Measurements from ENCODE around the gene NXPH2. TPM values are rescaled to one million over a fixed set of nuclear protein-coding genes. Genes with fewer than 3 reads are reported as not detected.
A peak's percentile ranks its signal among the peaks of the same experiment; 100 is the strongest.

NXPH2 gene
- total and polyA plus RNA-seq, 2 of the 13 experiments (the other 11 are each of a cell fraction or from before 2014, with no cell fraction given) = not detected

DNA sequence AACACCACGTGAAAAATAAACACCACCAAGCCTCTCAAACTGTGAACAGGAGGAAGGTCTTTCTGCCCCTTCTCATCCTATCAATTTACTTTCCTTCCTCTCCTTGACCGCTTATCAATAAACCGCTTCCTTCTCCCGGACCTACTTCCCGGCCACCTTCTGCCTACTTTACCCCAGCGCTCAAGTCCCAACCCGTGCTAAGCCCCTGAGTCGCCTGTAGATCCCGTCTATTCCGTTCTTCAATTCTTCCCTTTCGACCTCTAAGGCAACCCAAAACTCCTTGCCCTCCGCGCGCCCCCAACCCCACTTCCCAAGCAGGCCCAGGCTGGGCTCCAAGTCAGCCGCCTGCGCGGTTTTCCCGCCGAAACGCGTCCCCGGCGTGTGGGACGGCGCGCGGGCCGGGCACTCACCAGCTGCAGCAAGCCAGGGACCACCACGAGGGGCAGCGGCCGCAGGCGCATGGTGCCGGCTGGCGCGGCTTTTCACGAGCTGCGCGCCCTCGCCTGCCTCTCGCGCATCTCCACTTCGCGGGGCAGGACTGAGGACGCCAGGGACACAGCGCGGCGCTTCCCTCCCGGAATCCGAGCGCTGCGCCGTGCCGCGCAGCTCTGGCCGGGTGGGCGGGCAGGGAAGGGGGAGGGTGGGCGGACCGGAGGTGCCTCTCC is at the start of gene NXPH2 (continued):
- no peak for TF ChIP-seq MIXL1 (CRISPR knock-in tag; IDR thresholded peaks at IDR 0.05)
- TF ChIP-seq, protein P1, sequence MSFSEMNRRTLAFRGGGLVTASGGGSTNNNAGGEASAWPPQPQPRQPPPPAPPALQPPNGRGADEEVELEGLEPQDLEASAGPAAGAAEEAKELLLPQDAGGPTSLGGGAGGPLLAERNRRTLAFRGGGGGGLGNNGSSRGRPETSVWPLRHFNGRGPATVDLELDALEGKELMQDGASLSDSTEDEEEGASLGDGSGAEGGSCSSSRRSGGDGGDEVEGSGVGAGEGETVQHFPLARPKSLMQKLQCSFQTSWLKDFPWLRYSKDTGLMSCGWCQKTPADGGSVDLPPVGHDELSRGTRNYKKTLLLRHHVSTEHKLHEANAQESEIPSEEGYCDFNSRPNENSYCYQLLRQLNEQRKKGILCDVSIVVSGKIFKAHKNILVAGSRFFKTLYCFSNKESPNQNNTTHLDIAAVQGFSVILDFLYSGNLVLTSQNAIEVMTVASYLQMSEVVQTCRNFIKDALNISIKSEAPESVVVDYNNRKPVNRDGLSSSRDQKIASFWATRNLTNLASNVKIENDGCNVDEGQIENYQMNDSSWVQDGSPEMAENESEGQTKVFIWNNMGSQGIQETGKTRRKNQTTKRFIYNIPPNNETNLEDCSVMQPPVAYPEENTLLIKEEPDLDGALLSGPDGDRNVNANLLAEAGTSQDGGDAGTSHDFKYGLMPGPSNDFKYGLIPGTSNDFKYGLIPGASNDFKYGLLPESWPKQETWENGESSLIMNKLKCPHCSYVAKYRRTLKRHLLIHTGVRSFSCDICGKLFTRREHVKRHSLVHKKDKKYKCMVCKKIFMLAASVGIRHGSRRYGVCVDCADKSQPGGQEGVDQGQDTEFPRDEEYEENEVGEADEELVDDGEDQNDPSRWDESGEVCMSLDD (CRISPR knock-in tag; IDR thresholded peaks at IDR 0.05; ENCODE audit: borderline replicate concordance) = no peak
- TF ChIP-seq ZNF234 (CRISPR knock-in tag; conservative IDR thresholded peaks at IDR 0.05) = no peak
- no peak for TF ChIP-seq MLLT10 (CRISPR knock-in tag; IDR thresholded peaks at IDR 0.05)
- TF ChIP-seq, protein P2, sequence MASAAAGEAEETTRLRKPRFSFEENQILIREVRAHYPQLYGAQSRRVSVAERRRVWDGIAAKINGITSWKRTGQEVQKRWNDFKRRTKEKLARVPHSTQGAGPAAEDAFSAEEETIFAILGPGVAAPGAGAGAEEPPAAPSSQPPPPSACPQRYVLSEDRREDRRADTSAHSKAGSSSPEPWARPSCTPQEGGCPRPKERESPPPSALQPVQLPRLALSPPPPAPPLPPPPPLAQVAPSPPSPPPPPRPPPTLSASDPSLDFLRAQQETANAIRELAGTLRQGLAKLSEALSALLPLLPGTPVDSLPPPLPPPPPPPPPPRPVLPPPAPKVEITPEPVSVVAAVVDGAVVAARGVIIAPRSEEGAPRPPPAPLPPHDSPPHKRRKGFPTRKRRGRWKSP (CRISPR knock-in tag; IDR thresholded peaks at IDR 0.05) = 0 out of 2 replicates have a peak, but pooled peaks have one; percentile 56
- no peak for TF ChIP-seq ZNF773 (CRISPR knock-in tag; IDR thresholded peaks at IDR 0.05; ENCODE audit: borderline replicate concordance)
- no peak for TF ChIP-seq GFI1 (CRISPR knock-in tag; IDR thresholded peaks at IDR 0.05; ENCODE audit: borderline replicate concordance)
- no peak for TF ChIP-seq PRMT3 (CRISPR knock-in tag; IDR thresholded peaks at IDR 0.05; ENCODE audit: borderline replicate concordance, low read depth)
- TF ChIP-seq, protein P3, sequence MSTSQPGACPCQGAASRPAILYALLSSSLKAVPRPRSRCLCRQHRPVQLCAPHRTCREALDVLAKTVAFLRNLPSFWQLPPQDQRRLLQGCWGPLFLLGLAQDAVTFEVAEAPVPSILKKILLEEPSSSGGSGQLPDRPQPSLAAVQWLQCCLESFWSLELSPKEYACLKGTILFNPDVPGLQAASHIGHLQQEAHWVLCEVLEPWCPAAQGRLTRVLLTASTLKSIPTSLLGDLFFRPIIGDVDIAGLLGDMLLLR (CRISPR knock-in tag; IDR thresholded peaks at IDR 0.05) = peak; percentile 46; the same call in 1 of the 2 replicates
- TF ChIP-seq, protein P4, sequence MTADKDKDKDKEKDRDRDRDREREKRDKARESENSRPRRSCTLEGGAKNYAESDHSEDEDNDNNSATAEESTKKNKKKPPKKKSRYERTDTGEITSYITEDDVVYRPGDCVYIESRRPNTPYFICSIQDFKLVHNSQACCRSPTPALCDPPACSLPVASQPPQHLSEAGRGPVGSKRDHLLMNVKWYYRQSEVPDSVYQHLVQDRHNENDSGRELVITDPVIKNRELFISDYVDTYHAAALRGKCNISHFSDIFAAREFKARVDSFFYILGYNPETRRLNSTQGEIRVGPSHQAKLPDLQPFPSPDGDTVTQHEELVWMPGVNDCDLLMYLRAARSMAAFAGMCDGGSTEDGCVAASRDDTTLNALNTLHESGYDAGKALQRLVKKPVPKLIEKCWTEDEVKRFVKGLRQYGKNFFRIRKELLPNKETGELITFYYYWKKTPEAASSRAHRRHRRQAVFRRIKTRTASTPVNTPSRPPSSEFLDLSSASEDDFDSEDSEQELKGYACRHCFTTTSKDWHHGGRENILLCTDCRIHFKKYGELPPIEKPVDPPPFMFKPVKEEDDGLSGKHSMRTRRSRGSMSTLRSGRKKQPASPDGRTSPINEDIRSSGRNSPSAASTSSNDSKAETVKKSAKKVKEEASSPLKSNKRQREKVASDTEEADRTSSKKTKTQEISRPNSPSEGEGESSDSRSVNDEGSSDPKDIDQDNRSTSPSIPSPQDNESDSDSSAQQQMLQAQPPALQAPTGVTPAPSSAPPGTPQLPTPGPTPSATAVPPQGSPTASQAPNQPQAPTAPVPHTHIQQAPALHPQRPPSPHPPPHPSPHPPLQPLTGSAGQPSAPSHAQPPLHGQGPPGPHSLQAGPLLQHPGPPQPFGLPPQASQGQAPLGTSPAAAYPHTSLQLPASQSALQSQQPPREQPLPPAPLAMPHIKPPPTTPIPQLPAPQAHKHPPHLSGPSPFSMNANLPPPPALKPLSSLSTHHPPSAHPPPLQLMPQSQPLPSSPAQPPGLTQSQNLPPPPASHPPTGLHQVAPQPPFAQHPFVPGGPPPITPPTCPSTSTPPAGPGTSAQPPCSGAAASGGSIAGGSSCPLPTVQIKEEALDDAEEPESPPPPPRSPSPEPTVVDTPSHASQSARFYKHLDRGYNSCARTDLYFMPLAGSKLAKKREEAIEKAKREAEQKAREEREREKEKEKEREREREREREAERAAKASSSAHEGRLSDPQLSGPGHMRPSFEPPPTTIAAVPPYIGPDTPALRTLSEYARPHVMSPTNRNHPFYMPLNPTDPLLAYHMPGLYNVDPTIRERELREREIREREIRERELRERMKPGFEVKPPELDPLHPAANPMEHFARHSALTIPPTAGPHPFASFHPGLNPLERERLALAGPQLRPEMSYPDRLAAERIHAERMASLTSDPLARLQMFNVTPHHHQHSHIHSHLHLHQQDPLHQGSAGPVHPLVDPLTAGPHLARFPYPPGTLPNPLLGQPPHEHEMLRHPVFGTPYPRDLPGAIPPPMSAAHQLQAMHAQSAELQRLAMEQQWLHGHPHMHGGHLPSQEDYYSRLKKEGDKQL (CRISPR knock-in tag; IDR thresholded peaks at IDR 0.05; ENCODE audit: low read depth) = no peak
- TF ChIP-seq ZNF607 (CRISPR knock-in tag; IDR thresholded peaks at IDR 0.05; ENCODE audit: borderline replicate concordance) = no peak
- TF ChIP-seq ZNF264 (CRISPR knock-in tag; IDR thresholded peaks at IDR 0.05) = no peak
- no peak for TF ChIP-seq SAP130 (CRISPR knock-in tag; IDR thresholded peaks at IDR 0.05; ENCODE audit: low read depth)
- TF ChIP-seq KAT2B (IDR thresholded peaks at IDR 0.05; ENCODE audit: borderline replicate concordance, low read depth, low read length) = no peak
- TF ChIP-seq AHR (CRISPR knock-in tag; IDR thresholded peaks at IDR 0.05) = no peak
- TF ChIP-seq, protein P5, sequence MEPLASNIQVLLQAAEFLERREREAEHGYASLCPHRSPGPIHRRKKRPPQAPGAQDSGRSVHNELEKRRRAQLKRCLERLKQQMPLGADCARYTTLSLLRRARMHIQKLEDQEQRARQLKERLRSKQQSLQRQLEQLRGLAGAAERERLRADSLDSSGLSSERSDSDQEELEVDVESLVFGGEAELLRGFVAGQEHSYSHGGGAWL (CRISPR knock-in tag; IDR thresholded peaks at IDR 0.05) = no peak
- TF ChIP-seq RARA (CRISPR knock-in tag; IDR thresholded peaks at IDR 0.05) = no peak
- no peak for TF ChIP-seq ZNF724P (CRISPR knock-in tag; IDR thresholded peaks at IDR 0.05; ENCODE audit: borderline replicate concordance)
- TF ChIP-seq KDM5A (IDR thresholded peaks at IDR 0.05; ENCODE audit: borderline replicate concordance, low read length) = no peak
- no peak for TF ChIP-seq ZNF260 (CRISPR knock-in tag; IDR thresholded peaks at IDR 0.05; ENCODE audit: borderline replicate concordance, low read depth)

Measured in HepG2 (cell line).